ENCODE results near the gene MLST8. TPM values are rescaled to one million over a fixed set of nuclear protein-coding genes. Genes with fewer than 3 reads are reported as not detected.
A peak's percentile ranks its signal among the peaks of the same experiment; 100 is the strongest.

The MLST8 gene
- total RNA-seq, 2 donors from 2014 or later: 31.2 to 68.9 TPM

DNA sequence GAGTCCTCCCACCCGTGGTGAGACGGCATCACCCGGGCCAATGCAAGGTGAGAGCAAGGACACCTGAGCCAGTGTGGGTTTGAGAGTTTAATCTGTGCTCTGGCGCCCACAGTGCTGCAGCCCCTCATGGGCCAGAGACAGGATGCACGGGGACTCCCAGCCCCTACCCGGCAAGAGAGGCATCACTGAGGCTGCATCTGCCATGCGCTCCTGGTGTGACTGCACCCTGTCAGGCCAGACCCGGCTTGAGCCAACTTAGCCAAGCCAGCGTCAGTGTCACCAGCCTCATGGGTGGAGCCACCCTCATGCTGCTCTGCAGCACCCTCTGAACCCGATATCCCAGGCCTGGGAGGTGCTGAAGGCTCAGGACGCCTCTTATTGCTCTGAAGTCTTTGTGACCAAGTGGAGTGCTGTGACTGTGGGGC is 6.7 kb downstream of the MLST8 start:
- Mint-ChIP-seq H3K9me3 (no peaks in the 10 kb centered on the region), H3K4me3 (peak overlapping the region; percentile 47), H3K36me3 (peaks cover 6% of the 10 kb centered on the region), H3K4me1 (ENCODE audit: low read depth in 2 of 2) (peaks cover 21 to 23% of the 10 kb centered on the region in 2 donors), H3K27me3 (no peaks in the 10 kb centered on the region), H3K27ac (no peak overlapping the region)
- no peak for DNase-seq (ENCODE audit: low spot score)
- no peak for ATAC-seq

DNA sequence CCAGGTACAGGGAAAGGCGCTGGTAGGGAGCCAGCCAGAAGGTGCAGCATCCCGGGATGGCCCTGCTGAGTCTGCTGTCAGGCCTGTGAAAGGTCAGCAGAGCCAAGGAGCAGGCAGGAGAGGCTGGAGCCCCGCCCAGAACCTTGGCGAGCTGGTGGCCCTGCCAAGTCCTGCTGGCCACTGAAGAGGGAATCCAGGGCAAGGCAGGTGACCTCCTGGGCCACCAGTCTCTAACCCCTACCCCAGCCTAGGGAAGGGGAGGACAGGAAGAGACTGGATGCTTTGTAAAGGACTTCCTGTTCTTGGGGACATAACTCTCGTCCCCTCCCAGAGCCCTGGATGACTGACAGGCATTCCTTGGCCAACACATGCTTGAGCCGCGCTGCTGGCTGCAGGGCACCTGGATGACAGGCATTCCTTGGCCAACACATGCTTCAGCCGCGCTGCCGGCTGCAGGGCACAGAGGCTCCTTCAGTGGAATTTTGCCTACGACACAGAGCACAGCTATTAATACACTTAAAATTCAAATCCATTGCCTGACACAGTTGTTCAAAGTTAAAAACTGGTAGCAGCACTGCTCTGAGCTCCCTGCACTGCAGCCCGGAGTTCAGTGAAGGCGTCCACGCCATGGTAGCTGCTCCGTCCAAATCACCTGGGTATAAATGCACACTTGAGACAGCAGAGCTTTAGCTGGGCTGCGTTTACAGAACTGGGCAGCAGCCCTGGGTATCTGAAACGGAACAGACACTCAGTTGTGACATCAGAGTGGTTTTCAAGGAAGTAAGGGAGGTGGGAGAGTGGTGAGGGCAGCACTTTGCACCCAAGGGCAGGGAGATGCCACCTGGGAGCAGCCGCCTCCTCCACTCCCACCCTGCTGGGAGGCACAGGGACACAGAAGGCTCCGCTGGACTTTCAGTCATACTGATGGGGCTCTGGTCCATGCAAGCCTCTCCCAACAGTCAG is 7.4 kb downstream of the MLST8 start:
- peaks cover 4% of the 10 kb centered on the region for H3K36me3 Mint-ChIP-seq
- ATAC-seq: no peak
- H3K27ac Mint-ChIP-seq: peak overlapping the region in 1 of 2 donors; percentile 43
- H3K4me1 Mint-ChIP-seq (ENCODE audit: low read depth in 2 of 2): peaks cover 16 to 19% of the 10 kb centered on the region in 2 donors
- no peaks in the 10 kb centered on the region for H3K27me3 Mint-ChIP-seq
- peak overlapping the region; percentile 84 for H3K4me3 Mint-ChIP-seq
- H3K9me3 Mint-ChIP-seq: no peaks in the 10 kb centered on the region
- no peak for DNase-seq (ENCODE audit: low spot score)

DNA sequence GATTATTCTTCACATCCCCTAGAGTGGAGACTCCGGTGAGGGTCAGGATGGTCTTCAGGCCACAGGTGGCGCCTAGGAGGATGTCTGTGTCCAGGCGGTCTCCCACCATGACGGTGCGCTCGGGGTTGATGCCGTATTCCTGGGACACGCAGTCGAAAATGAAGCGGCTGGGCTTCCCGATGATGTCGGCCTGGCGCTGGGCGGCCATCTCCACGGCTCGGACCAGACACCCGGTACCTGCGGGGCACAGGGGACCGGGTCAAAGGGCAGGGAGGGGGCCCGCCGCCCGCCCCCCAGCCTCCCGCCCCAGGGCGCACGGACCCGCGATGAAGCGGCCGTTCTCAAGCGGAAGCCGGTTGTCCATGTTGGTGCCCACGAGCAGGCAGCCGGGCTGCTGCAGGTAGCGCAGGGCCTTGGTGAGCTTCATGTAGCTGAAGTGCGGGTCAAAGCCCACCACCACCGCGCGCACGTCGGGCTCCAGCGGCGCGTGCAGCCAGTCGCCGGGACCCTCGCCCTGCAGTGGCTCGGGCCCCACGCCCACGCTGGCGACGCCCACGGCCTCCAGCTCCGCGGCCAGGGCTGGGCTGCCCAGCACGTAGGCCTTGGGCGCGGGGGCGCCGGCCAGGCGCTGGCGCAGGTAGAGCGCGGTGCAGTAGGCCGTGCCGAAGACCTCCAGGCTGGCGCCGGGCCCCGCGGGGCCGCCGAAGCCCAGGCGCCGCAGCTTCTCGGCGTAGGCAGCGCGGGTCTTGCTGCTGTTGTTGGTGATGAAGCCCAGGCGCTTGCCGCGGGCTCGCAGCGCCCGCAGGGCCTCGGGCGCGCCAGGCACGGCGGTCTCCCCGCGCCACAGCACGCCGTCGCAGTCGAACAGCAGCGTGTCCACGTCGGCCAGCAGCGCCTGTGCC is 8.8 kb downstream of the MLST8 start:
- Mint-ChIP-seq H3K4me3 (peak overlapping the region; percentile 84), H3K9me3 (no peaks in the 10 kb centered on the region), H3K27ac (peak overlapping the region in 1 of 2 donors; percentile 43), H3K4me1 (ENCODE audit: low read depth in 2 of 2) (peaks cover 12 to 17% of the 10 kb centered on the region in 2 donors), H3K36me3 (no peaks in the 10 kb centered on the region), H3K27me3 (no peaks in the 10 kb centered on the region)
- DNase-seq (ENCODE audit: low spot score) (no peak), ATAC-seq (no peak)

DNA sequence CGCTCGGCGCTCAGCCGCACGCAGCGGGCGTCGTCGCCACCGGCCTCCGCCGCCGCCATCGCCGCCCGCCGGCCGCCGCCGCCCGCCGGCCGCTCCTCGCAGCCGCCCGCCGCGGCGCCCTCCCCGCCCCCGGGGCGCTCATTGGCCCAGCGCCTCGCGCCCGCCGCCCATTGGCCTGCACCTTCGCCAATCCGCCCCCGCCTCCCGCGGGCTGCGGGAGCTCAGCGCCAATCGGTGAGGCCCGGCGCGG is 9.4 kb downstream of the MLST8 start, which contains the start of gene PGP:
Gene PGP (minus strand): TSS at position 122 of the 250 bp plus-strand sequence. CDS start 63 bp downstream, at position 59.
- ATAC-seq: peak; percentile 95 to 96
- Mint-ChIP-seq H3K36me3 (no peaks in the 10 kb centered on the region), H3K27ac (peak within 1 kb of the TSS; percentile 82 to 84), H3K9me3 (no peaks in the 10 kb centered on the region), H3K4me3 (peak within 1 kb of the TSS; percentile 90), H3K4me1 (ENCODE audit: low read depth in 2 of 2) (peaks cover 12 to 17% of the 10 kb centered on the region in 2 donors), H3K27me3 (no peaks in the 10 kb centered on the region)
- no peak for DNase-seq (ENCODE audit: low spot score)

DNA sequence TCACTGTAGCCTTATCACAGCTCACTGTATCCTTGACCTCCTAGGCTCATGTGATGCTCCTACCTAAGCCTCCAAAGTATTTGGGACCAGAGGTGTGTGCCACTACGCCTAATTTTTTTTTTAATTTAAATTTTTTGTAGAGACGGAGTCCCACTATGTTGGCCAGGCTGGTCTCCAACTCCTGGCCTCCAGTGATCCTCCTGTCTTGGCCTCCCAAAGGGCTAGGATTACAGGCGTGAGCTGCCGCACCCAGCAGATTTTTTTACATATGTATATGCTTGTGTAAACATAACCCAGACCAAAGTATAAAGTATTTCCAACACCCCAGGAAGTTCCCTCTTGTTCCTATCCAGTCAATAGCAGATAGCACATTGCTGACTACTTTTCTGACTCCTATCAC is 11.1 kb downstream of the MLST8 start:
- Mint-ChIP-seq H3K9me3 (no peaks in the 10 kb centered on the region), H3K4me1 (ENCODE audit: low read depth in 2 of 2) (peaks cover 12 to 17% of the 10 kb centered on the region in 2 donors), H3K27me3 (no peaks in the 10 kb centered on the region), H3K36me3 (no peaks in the 10 kb centered on the region), H3K27ac (peak overlapping the region; percentile 82 to 84), H3K4me3 (peak overlapping the region; percentile 90)
- DNase-seq (ENCODE audit: low spot score) (no peak), ATAC-seq (no peak)

DNA sequence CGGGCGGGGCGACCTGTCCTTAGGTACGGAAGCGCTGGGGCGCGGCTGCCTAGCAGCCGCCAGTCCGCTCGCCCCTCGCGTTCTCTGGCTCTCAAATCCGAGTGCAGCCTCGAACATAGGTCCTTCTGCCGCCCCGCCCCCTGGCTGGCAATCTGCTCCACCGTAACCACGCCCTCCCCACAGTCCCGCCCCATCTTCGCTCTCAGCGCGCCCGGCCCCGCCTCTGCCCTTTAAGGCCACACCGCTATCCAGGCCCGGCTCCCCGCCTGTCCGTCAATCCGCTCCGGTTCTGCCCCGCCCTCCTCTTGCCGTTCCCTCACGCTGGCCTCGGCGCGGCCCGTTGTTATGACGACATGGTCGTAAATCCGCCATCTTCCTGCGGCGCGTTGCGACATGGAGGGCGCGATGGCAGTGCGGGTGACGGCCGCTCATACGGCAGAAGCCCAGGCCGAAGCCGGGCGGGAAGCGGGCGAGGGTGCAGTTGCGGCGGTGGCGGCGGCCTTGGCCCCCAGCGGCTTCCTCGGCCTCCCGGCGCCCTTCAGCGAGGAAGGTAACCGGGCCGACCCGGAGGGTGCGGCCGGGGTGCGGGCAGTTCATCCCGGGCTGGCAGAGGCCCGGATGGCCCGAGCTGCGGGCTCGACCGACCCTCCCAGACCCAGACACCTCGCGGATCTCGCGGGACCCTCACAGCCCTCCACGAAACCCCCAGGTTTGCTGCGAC is 18.1 kb downstream of the MLST8 start, which contains the start of gene E4F1:
Gene E4F1 (plus strand): TSS at position 371 of the 721 bp plus-strand sequence. CDS start 23 bp downstream, at position 394.
- Mint-ChIP-seq H3K27ac (peak within 1 kb of the TSS; percentile 46 to 72), H3K4me1 (ENCODE audit: low read depth in 2 of 2) (peaks cover 9 to 20% of the 10 kb centered on the region in 2 donors)
- ATAC-seq: peak; percentile 99

DNA sequence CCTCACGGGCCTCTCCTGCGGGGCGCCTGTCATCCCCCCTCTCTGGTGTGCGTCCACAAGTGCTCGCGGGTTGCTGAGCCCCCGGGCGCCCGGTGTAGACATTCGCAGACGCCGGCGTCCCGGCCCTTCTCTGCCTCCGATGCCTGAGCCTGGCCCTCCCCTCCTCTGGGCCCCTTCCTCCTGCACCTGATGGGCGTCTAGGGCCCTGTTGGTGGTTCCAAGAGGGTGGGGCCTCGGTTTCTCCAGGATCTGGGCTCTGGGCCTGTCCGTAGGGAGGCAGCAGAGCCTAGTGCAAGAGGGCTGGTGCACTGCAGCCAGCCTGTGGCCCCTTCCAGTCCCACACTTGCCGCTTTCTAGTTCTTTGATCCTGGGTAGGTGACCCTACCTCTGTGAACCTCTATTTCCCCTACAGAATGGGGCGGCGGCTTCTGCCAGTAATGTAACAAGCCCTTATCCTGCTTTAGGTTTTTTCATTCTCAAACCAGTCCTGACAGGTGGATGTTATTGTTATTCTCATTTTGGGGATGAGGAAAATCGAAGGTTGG is 18.8 kb downstream of the MLST8 start:
- H3K9me3 Mint-ChIP-seq: no peaks in the 10 kb centered on the region
- no peaks in the 10 kb centered on the region for H3K27me3 Mint-ChIP-seq
- H3K4me1 Mint-ChIP-seq (ENCODE audit: low read depth in 2 of 2): peaks cover 9 to 20% of the 10 kb centered on the region in 2 donors
- H3K27ac Mint-ChIP-seq: peak overlapping the region; percentile 46 to 72
- ATAC-seq (peak; percentile 0 to 24), DNase-seq (ENCODE audit: low spot score) (no peak)
- H3K4me3 Mint-ChIP-seq: peak overlapping the region; percentile 84
- H3K36me3 Mint-ChIP-seq: no peaks in the 10 kb centered on the region

More for the DNA sequence above, 18.1 kb downstream of the MLST8 start, which contains the start of gene E4F1:
- H3K4me3 Mint-ChIP-seq: peak within 1 kb of the TSS; percentile 84
- no peaks in the 10 kb centered on the region for H3K36me3 Mint-ChIP-seq
- no peaks in the 10 kb centered on the region for H3K9me3 Mint-ChIP-seq
- no peaks in the 10 kb centered on the region for H3K27me3 Mint-ChIP-seq
- peak; percentile 100 for DNase-seq (ENCODE audit: low spot score)

DNA sequence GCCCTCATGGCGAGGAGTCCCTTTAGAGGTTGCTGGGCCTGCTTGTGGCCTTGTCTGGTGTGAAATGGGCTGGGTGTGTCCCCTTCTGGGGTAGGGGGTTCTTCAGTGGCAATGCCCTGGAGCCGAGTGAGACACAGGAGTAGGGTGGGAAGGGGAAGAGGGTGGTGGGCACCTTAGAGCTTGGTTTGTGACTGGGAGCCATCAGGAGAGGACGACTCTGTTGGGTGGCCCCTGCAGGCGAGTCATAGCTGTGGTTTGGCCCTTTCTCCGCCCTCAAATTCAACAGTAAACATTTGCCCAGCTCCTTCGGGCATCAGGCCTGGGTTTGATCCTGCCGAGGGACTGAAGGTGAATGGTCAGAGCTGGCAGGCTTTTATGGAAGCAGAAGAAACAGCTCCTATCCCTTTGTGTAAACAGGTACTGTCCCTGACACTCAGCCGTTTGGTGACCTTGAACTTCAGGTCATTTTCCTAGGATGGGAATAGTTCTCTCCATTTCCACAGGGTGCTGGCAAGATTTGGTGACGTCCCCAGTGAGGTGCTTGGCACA is 21.1 kb downstream of the MLST8 start:
- Mint-ChIP-seq H3K36me3 (no peaks in the 10 kb centered on the region), H3K9me3 (no peaks in the 10 kb centered on the region), H3K4me3 (peak overlapping the region; percentile 12), H3K27ac (peak overlapping the region in 1 of 2 donors; percentile 50), H3K27me3 (no peaks in the 10 kb centered on the region), H3K4me1 (ENCODE audit: low read depth in 2 of 2) (peaks cover 9 to 20% of the 10 kb centered on the region in 2 donors)
- no peak for ATAC-seq
- DNase-seq (ENCODE audit: low spot score): no peak

DNA sequence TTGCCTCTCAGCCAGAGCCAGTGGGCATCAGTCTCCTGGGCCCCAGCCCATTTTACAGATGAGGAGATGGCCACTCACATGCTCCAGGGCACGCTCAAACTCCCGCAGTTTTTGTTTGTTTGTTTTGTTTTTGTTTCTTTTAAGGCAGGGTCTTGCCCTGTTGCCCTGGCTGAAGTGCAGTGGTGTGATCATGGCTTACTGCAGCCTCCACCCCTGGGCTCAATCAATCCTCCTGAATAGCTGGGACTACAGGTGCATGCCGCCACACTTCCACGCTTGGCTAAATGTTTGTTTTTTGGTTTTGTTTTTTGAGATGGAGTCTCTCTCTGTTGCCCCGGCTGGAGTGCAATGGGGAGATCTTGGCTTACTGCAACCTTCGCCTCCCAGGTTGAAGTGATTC is 21.7 kb downstream of the MLST8 start:
- no peaks in the 10 kb centered on the region for H3K36me3 Mint-ChIP-seq
- ATAC-seq (no peak), DNase-seq (ENCODE audit: low spot score) (no peak)
- no peaks in the 10 kb centered on the region for H3K9me3 Mint-ChIP-seq
- H3K27me3 Mint-ChIP-seq: no peaks in the 10 kb centered on the region
- peaks cover 9 to 20% of the 10 kb centered on the region in 2 donors for H3K4me1 Mint-ChIP-seq (ENCODE audit: low read depth in 2 of 2)
- H3K27ac Mint-ChIP-seq: no peak overlapping the region
- H3K4me3 Mint-ChIP-seq: no peak overlapping the region

DNA sequence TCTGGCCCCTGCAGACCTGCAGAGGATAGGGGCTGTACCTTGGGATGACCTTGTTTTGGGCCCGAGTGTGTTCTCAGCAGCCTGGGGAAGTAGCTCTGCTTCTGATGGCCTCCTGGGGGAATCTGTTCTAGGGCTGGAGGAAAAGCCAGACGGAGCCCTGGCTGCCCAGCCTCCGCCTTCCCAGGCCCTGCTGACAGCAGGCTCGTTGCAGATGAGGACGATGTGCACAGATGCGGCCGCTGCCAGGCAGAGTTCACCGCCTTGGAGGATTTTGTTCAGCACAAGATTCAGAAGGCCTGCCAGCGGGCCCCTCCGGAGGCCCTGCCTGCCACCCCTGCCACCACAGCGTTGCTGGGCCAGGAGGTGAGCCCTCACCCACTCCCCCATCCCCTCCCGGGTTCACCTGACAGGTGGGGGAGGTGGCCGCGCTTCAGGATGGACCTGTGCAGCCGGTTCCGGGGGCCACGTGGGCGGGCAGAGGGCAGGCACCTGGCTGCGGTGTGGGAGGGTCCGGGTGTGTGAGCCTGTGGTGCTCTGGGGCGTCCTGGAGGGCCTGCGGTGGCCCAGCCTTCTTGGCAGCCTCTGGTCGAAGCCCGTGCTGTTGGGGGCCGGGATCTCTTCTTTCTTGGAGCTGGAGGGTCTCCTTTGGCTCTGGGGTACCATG is 23.0 kb downstream of the MLST8 start:
- DNase-seq (ENCODE audit: low spot score) (no peak), ATAC-seq (no peak)
- no peaks in the 10 kb centered on the region for H3K27me3 Mint-ChIP-seq
- no peak overlapping the region for H3K27ac Mint-ChIP-seq
- no peaks in the 10 kb centered on the region for H3K36me3 Mint-ChIP-seq
- no peak overlapping the region for H3K4me3 Mint-ChIP-seq
- H3K4me1 Mint-ChIP-seq (ENCODE audit: low read depth in 2 of 2): peaks cover 9 to 18% of the 10 kb centered on the region in 2 donors
- H3K9me3 Mint-ChIP-seq: no peaks in the 10 kb centered on the region

DNA sequence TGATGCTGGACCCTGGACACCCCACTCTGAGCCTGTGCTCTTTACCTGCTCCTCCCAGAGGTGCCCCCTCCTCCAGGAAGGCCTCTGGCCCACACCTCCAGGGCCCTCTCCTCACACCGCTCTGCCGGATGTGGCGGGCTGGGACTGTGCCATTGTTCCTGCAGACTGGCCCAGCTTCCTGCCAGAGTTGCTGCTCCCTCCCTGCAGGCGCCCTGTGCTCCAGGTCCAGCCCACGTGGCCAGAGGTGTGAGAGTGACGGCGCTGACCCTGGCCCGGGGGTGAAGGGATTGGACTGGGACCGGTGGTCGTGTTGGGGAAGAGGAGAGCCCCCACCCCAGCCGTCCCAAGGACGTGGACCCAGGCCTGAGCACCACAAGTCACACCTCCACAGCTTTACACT is 23.8 kb downstream of the MLST8 start:
- Mint-ChIP-seq H3K36me3 (no peaks in the 10 kb centered on the region), H3K4me1 (ENCODE audit: low read depth in 2 of 2) (peaks cover 9 to 18% of the 10 kb centered on the region in 2 donors), H3K27ac (no peak overlapping the region), H3K27me3 (no peaks in the 10 kb centered on the region), H3K4me3 (no peak overlapping the region), H3K9me3 (no peaks in the 10 kb centered on the region)
- DNase-seq (ENCODE audit: low spot score) (no peak), ATAC-seq (no peak)

DNA sequence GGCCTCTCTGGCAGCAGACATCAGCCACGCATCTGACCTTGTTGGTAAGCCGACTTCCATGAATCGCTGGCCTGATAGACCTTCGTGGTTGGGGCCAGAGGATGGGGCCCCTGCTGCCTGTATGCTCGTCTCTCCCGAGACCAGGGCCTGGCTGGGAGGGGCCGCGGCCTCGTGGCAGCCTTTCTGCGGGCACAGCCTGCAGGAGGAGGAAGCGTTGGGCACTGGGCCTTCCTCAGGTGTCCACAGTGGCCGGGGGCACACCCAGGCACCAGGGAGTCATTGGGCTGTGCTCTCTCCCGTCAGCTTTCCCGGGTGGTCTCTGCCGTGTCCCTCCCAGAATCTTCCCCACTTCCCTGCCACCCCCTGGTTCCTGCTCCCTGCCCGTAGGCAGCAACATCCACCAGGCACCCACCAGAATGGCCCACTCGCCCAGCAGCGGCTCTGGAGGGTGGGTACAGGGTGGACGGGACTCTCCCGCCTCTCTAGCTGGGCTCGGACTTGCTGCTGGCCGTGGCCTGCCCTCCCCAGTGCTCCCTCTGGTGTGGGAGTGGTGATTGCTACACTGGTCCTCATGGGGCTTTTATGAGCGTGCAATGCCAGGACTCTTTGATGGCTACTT is 24.5 kb downstream of the MLST8 start:
- DNase-seq (ENCODE audit: low spot score): no peak
- H3K27ac Mint-ChIP-seq: no peak overlapping the region
- peaks cover 5 to 11% of the 10 kb centered on the region in 2 donors for H3K4me1 Mint-ChIP-seq (ENCODE audit: low read depth in 2 of 2)
- H3K9me3 Mint-ChIP-seq: no peaks in the 10 kb centered on the region
- no peak overlapping the region for H3K4me3 Mint-ChIP-seq
- no peaks in the 10 kb centered on the region for H3K27me3 Mint-ChIP-seq
- no peak for ATAC-seq
- H3K36me3 Mint-ChIP-seq: no peaks in the 10 kb centered on the region

All from natural killer cell treated with Interleukin-12 subunit alpha and Interleukin-12 subunit beta and Interleukin-15 and Interleukin-18, amount 100 ng/mL, for 72 hours (primary cell).